Peyer's patch (tissue), 4 donors: ENCODE results near the gene HAO2.

Source experiments
- POLR2A ChIP-seq, 2 donors: fragments of 450-650 bp; IDR thresholded peaks; one replicate each; pipeline ENCODE4 v1.5.1; 2017; ENCODE audit warnings: antibody characterized with exemption in 2 of 2, mild to moderate bottlenecking in 2 of 2, moderate library complexity in 2 of 2
- TF ChIP-seq, protein P1 (sequence below), 6 experiments: fragments of 450-650 bp in 4 of 6; fragments of 200-600 bp in 2 of 6; sonication (generic) in 1 of 6; IDR thresholded peaks; one replicate each; pipeline ENCODE4 v1.5.1; 2017 to 2019; ENCODE audit warnings: antibody characterized with exemption in 6 of 6, mild to moderate bottlenecking in 3 of 6, moderate library complexity in 1 of 6

- TF ChIP-seq, protein P1, sequence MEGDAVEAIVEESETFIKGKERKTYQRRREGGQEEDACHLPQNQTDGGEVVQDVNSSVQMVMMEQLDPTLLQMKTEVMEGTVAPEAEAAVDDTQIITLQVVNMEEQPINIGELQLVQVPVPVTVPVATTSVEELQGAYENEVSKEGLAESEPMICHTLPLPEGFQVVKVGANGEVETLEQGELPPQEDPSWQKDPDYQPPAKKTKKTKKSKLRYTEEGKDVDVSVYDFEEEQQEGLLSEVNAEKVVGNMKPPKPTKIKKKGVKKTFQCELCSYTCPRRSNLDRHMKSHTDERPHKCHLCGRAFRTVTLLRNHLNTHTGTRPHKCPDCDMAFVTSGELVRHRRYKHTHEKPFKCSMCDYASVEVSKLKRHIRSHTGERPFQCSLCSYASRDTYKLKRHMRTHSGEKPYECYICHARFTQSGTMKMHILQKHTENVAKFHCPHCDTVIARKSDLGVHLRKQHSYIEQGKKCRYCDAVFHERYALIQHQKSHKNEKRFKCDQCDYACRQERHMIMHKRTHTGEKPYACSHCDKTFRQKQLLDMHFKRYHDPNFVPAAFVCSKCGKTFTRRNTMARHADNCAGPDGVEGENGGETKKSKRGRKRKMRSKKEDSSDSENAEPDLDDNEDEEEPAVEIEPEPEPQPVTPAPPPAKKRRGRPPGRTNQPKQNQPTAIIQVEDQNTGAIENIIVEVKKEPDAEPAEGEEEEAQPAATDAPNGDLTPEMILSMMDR (IDR thresholded peaks at IDR 0.05), result no peak
- TF ChIP-seq POLR2A (IDR thresholded peaks at IDR 0.05), result no peak
These were observed 74.2 kb downstream of the HAO2 start for GRCh38 chr1:119442756-119443155.
